ENCODE data around the gene C8B. TPM values are rescaled to one million over a fixed set of nuclear protein-coding genes. Genes with fewer than 3 reads are reported as not detected.
A peak's percentile ranks its signal among the peaks of the same experiment; 100 is the strongest.

The C8B gene
- total and polyA plus RNA-seq, 4 experiments from 2014 or later = not detected

- Histone ChIP-seq H3K4me1 (ENCODE audit: insufficient read depth, low read length) (no peaks in the 10 kb centered on the region), H3K27me3 (ENCODE audit: insufficient read depth, low read length) (no peaks in the 10 kb centered on the region), H3K4me3 (ENCODE audit: low read length in 2 of 2) (no peak overlapping the region), H3K9me3 (ENCODE audit: control insufficient read depth in 1 of 2, low read length in 2 of 2) (no peaks in the 10 kb centered on the region), H3K36me3 (ENCODE audit: insufficient read depth, low read length) (no peaks in the 10 kb centered on the region), H3K27ac (ENCODE audit: low read depth, low read length) (no peak overlapping the region)
- DNase-seq = no peak
- POLR2A ChIA-PET (ENCODE audit: partially characterized antibody) = no interaction called here
- CTCF ChIA-PET (ENCODE audit: partially characterized antibody) = no interaction called here
- Mint-ChIP-seq H3K27ac (no peak overlapping the region), H3K4me1 (no peaks in the 10 kb centered on the region), H3K4me3 (no peak overlapping the region), H3K36me3 (no peaks in the 10 kb centered on the region), H3K27me3 (no peaks in the 10 kb centered on the region), H3K9me3 (peaks cover 0 to 6% (median 2%) of the 10 kb centered on the region in 8 donors)
- intact Hi-C loops (cut with micrococcal nuclease) = no loop called here
Measured at GRCh38 chr1:56970280-56970679, 4.5 kb upstream of the C8B start.

GRCh38 chr1:56968878-56969495, 3.2 kb upstream of the C8B start:
- ChIA-PET CTCF (ENCODE audit: partially characterized antibody) (interaction anchor here (0.6 kb wide), 1 partner anchor 21 kb away, joined by 3 read pairs; no protein-coding TSS in a partner anchor), POLR2A (ENCODE audit: partially characterized antibody) (no interaction called here)
- no peaks in the 10 kb centered on the region for H3K27me3 ChIP-seq (ENCODE audit: insufficient read depth, low read length)
- Mint-ChIP-seq H3K27me3 (peaks cover 3 to 5% of the 10 kb centered on the region in 2 donors), H3K27ac (no peak overlapping the region), H3K4me1 (no peaks in the 10 kb centered on the region), H3K4me3 (no peak overlapping the region), H3K36me3 (no peaks in the 10 kb centered on the region), H3K9me3 (peaks cover 0 to 6% (median 2%) of the 10 kb centered on the region in 8 donors)
- no peaks in the 10 kb centered on the region for H3K36me3 ChIP-seq (ENCODE audit: insufficient read depth, low read length)
- H3K27ac ChIP-seq (ENCODE audit: low read depth, low read length) = no peak overlapping the region
- H3K9me3 ChIP-seq (ENCODE audit: control insufficient read depth in 1 of 2, low read length in 2 of 2) = no peaks in the 10 kb centered on the region
- DNase-seq = no peak
- H3K4me1 ChIP-seq (ENCODE audit: insufficient read depth, low read length) = no peaks in the 10 kb centered on the region
- intact Hi-C loops (cut with micrococcal nuclease) = no loop called here
- H3K4me3 ChIP-seq (ENCODE audit: low read length in 2 of 2) = no peak overlapping the region

- Histone ChIP-seq H3K27me3 (ENCODE audit: insufficient read depth, low read length) (no peaks in the 10 kb centered on the region), H3K36me3 (ENCODE audit: insufficient read depth, low read length) (no peaks in the 10 kb centered on the region), H3K4me1 (ENCODE audit: insufficient read depth, low read length) (no peaks in the 10 kb centered on the region), H3K4me3 (ENCODE audit: low read length in 2 of 2) (no peak overlapping the region), H3K27ac (ENCODE audit: low read depth, low read length) (no peak overlapping the region), H3K9me3 (ENCODE audit: control insufficient read depth in 1 of 2, low read length in 2 of 2) (no peaks in the 10 kb centered on the region)
- H3K4me1 Mint-ChIP-seq = no peaks in the 10 kb centered on the region
- peaks cover 3 to 5% of the 10 kb centered on the region in 2 donors for H3K27me3 Mint-ChIP-seq
- no peak for DNase-seq
- peaks cover 0 to 6% (median 2%) of the 10 kb centered on the region in 8 donors for H3K9me3 Mint-ChIP-seq
- no peaks in the 10 kb centered on the region for H3K36me3 Mint-ChIP-seq
- CTCF ChIA-PET (ENCODE audit: partially characterized antibody) = interaction anchor here (0.6 kb wide), 1 partner anchor 22 kb away, joined by 3 read pairs; no protein-coding TSS in a partner anchor
- intact Hi-C loops (cut with micrococcal nuclease) = no loop called here
- no peak overlapping the region for H3K4me3 Mint-ChIP-seq
- POLR2A ChIA-PET (ENCODE audit: partially characterized antibody) = no interaction called here
- H3K27ac Mint-ChIP-seq = no peak overlapping the region
Measured at GRCh38 chr1:56967900-56968832, 2.4 kb upstream of the C8B start.

- intact Hi-C loops (cut with micrococcal nuclease) = no loop called here
- H3K27me3 ChIP-seq (ENCODE audit: insufficient read depth, low read length) = no peaks in the 10 kb centered on the region
- DNase-seq = no peak
- no peak overlapping the region for H3K4me3 Mint-ChIP-seq
- H3K27ac ChIP-seq (ENCODE audit: low read depth, low read length) = no peak overlapping the region
- peaks cover 0 to 6% (median 1%) of the 10 kb centered on the region in 8 donors for H3K9me3 Mint-ChIP-seq
- no peaks in the 10 kb centered on the region for H3K9me3 ChIP-seq (ENCODE audit: control insufficient read depth in 1 of 2, low read length in 2 of 2)
- no peaks in the 10 kb centered on the region for H3K36me3 ChIP-seq (ENCODE audit: insufficient read depth, low read length)
- ChIA-PET CTCF (ENCODE audit: partially characterized antibody) (no interaction called here), POLR2A (ENCODE audit: partially characterized antibody) (no interaction called here)
- H3K4me1 ChIP-seq (ENCODE audit: insufficient read depth, low read length) = no peaks in the 10 kb centered on the region
- peaks cover 3 to 5% of the 10 kb centered on the region in 2 donors for H3K27me3 Mint-ChIP-seq
- no peaks in the 10 kb centered on the region for H3K4me1 Mint-ChIP-seq
- H3K27ac Mint-ChIP-seq = no peak overlapping the region
- H3K36me3 Mint-ChIP-seq = no peaks in the 10 kb centered on the region
- no peak overlapping the region for H3K4me3 ChIP-seq (ENCODE audit: low read length in 2 of 2)
Measured at GRCh38 chr1:56967355-56967754, 1.5 kb upstream of the C8B start.

- Mint-ChIP-seq H3K9me3 (peaks cover 0 to 6% (median 1%) of the 10 kb centered on the region in 8 donors), H3K36me3 (no peaks in the 10 kb centered on the region), H3K27ac (no peak overlapping the region), H3K27me3 (peaks cover 4 to 5% of the 10 kb centered on the region in 2 donors), H3K4me1 (no peaks in the 10 kb centered on the region), H3K4me3 (no peak overlapping the region)
- Histone ChIP-seq H3K4me1 (ENCODE audit: insufficient read depth, low read length) (no peaks in the 10 kb centered on the region), H3K27ac (ENCODE audit: low read depth, low read length) (no peak overlapping the region), H3K36me3 (ENCODE audit: insufficient read depth, low read length) (no peaks in the 10 kb centered on the region), H3K4me3 (ENCODE audit: low read length in 2 of 2) (no peak overlapping the region), H3K27me3 (ENCODE audit: insufficient read depth, low read length) (no peaks in the 10 kb centered on the region), H3K9me3 (ENCODE audit: control insufficient read depth in 1 of 2, low read length in 2 of 2) (no peaks in the 10 kb centered on the region)
- ChIA-PET POLR2A (ENCODE audit: partially characterized antibody) (no interaction called here), CTCF (ENCODE audit: partially characterized antibody) (no interaction called here)
- no peak for DNase-seq
- intact Hi-C loops (cut with micrococcal nuclease) = no loop called here
Measured at GRCh38 chr1:56966698-56966999, 834 bp upstream of the C8B start.

GRCh38 chr1:56965191-56965590, 624 bp downstream of the C8B start:
- no peaks in the 10 kb centered on the region for H3K4me1 Mint-ChIP-seq
- Histone ChIP-seq H3K36me3 (ENCODE audit: insufficient read depth, low read length) (no peaks in the 10 kb centered on the region), H3K4me3 (ENCODE audit: low read length in 2 of 2) (no peak overlapping the region), H3K9me3 (ENCODE audit: control insufficient read depth in 1 of 2, low read length in 2 of 2) (no peaks in the 10 kb centered on the region), H3K27ac (ENCODE audit: low read depth, low read length) (no peak overlapping the region), H3K4me1 (ENCODE audit: insufficient read depth, low read length) (no peaks in the 10 kb centered on the region), H3K27me3 (ENCODE audit: insufficient read depth, low read length) (no peaks in the 10 kb centered on the region)
- H3K4me3 Mint-ChIP-seq = no peak overlapping the region
- intact Hi-C loops (cut with micrococcal nuclease) = no loop called here
- ChIA-PET POLR2A (ENCODE audit: partially characterized antibody) (no interaction called here), CTCF (ENCODE audit: partially characterized antibody) (no interaction called here)
- no peaks in the 10 kb centered on the region for H3K36me3 Mint-ChIP-seq
- peaks cover 0 to 5% (median under 1%) of the 10 kb centered on the region in 8 donors for H3K9me3 Mint-ChIP-seq
- H3K27ac Mint-ChIP-seq = peak overlapping the region in 1 of 7 donors; percentile 11
- no peak for DNase-seq
- peaks cover 4 to 5% of the 10 kb centered on the region in 2 donors for H3K27me3 Mint-ChIP-seq

GRCh38 chr1:56964349-56965017, 1.3 kb downstream of the C8B start:
- Mint-ChIP-seq H3K27me3 (peaks cover 4 to 5% of the 10 kb centered on the region in 2 donors), H3K27ac (no peak overlapping the region), H3K9me3 (peaks cover 0 to 5% (median under 1%) of the 10 kb centered on the region in 8 donors), H3K36me3 (no peaks in the 10 kb centered on the region), H3K4me3 (no peak overlapping the region), H3K4me1 (no peaks in the 10 kb centered on the region)
- POLR2A ChIA-PET (ENCODE audit: partially characterized antibody) = no interaction called here
- no peak overlapping the region for H3K4me3 ChIP-seq (ENCODE audit: low read length in 2 of 2)
- intact Hi-C loops (cut with micrococcal nuclease) = no loop called here
- H3K4me1 ChIP-seq (ENCODE audit: insufficient read depth, low read length) = no peaks in the 10 kb centered on the region
- CTCF ChIA-PET (ENCODE audit: partially characterized antibody) = no interaction called here
- no peaks in the 10 kb centered on the region for H3K36me3 ChIP-seq (ENCODE audit: insufficient read depth, low read length)
- H3K9me3 ChIP-seq (ENCODE audit: control insufficient read depth in 1 of 2, low read length in 2 of 2) = no peaks in the 10 kb centered on the region
- no peak overlapping the region for H3K27ac ChIP-seq (ENCODE audit: low read depth, low read length)
- no peaks in the 10 kb centered on the region for H3K27me3 ChIP-seq (ENCODE audit: insufficient read depth, low read length)
- DNase-seq = no peak

All from CD4-positive, alpha-beta memory T cell (primary cell).